ENCODE measurements around the gene ACTN3. TPM values are rescaled to one million over a fixed set of nuclear protein-coding genes. Genes with fewer than 3 reads are reported as not detected.

The ACTN3 gene
- total RNA-seq, 6 experiments from 2014 or later, result not detected

GRCh38 chr11:66564538-66564937, 17.8 kb downstream of the ACTN3 start:
- Histone ChIP-seq H3K36me3 (no peaks in the 10 kb centered on the region), H3K27me3 (no peaks in the 10 kb centered on the region), H3K4me3 (no peak overlapping the region), H3K9me3 (no peaks in the 10 kb centered on the region), H3K4me1 (peaks cover 0 to 5% (median 0%) of the 10 kb centered on the region in 4 donors), H3K27ac (no peak overlapping the region)
- no peak for ATAC-seq
- intact Hi-C loops (cut with DNase I), result no loop called here
- DNase-seq, result no peak
- TF ChIP-seq POLR2A (IDR thresholded peaks at IDR 0.05), result no peak
- TF ChIP-seq CTCF (IDR thresholded peaks at IDR 0.05), result no peak
- 79% methylated on average over 6 of the region's 14 CpGs for whole genome bisulfite sequencing (ENCODE audit: insufficient coverage, low coverage, low lambda C conversion rate, missing lambda C conversion rate)

- intact Hi-C loops (cut with DNase I), result no loop called here
- Histone ChIP-seq H3K27me3 (no peaks in the 10 kb centered on the region), H3K36me3 (no peaks in the 10 kb centered on the region), H3K27ac (no peak overlapping the region), H3K4me1 (peaks cover 0 to 5% (median 0%) of the 10 kb centered on the region in 4 donors), H3K9me3 (no peaks in the 10 kb centered on the region), H3K4me3 (no peak overlapping the region)
- DNase-seq, result no peak
- WGBS (ENCODE audit: insufficient coverage, low coverage, low lambda C conversion rate, missing lambda C conversion rate), result no CpG with 5 or more reads among the region's 5 CpGs
- no peak for ATAC-seq
- no peak for TF ChIP-seq CTCF (IDR thresholded peaks at IDR 0.05)
- no peak for TF ChIP-seq POLR2A (IDR thresholded peaks at IDR 0.05)
Measured at GRCh38 chr11:66564984-66565383, 18.3 kb downstream of the ACTN3 start.

GRCh38 chr11:66566221-66566620, 19.5 kb downstream of the ACTN3 start:
- Histone ChIP-seq H3K4me1 (peaks cover 0 to 5% (median 0%) of the 10 kb centered on the region in 4 donors), H3K27ac (no peak overlapping the region), H3K4me3 (no peak overlapping the region), H3K27me3 (no peaks in the 10 kb centered on the region), H3K36me3 (no peaks in the 10 kb centered on the region), H3K9me3 (no peaks in the 10 kb centered on the region)
- TF ChIP-seq POLR2A (IDR thresholded peaks at IDR 0.05), result no peak
- TF ChIP-seq CTCF (IDR thresholded peaks at IDR 0.05), result no peak
- 91% methylated on average over 6 of the region's 8 CpGs for WGBS (ENCODE audit: insufficient coverage, low coverage, low lambda C conversion rate, missing lambda C conversion rate)
- no peak for DNase-seq
- intact Hi-C loops (cut with DNase I), result no loop called here
- no peak for ATAC-seq

- ATAC-seq (no peak), DNase-seq (no peak)
- intact Hi-C loops (cut with DNase I), result no loop called here
- peak overlapping the region; percentile 65 to 70 (median 68) for H3K4me3 ChIP-seq
- H3K9me3 ChIP-seq, result no peaks in the 10 kb centered on the region
- no CpG with 5 or more reads among the region's 15 CpGs for WGBS (ENCODE audit: insufficient coverage, low coverage, low lambda C conversion rate, missing lambda C conversion rate)
- no peaks in the 10 kb centered on the region for H3K36me3 ChIP-seq
- peaks cover 0 to 5% (median 0%) of the 10 kb centered on the region in 4 donors for H3K4me1 ChIP-seq
- no peaks in the 10 kb centered on the region for H3K27me3 ChIP-seq
- no peak for TF ChIP-seq CTCF (IDR thresholded peaks at IDR 0.05)
- TF ChIP-seq POLR2A (IDR thresholded peaks at IDR 0.05), result no peak
- no peak overlapping the region for H3K27ac ChIP-seq
Measured at GRCh38 chr11:66567787-66568123, 21.1 kb downstream of the ACTN3 start.
